GM12878 (cell line): ENCODE results near the gene HEMK1. TPM values are rescaled to one million over a fixed set of nuclear protein-coding genes. Genes with fewer than 3 reads are reported as not detected.

Experiments used
- ATAC-seq: fragments of 200-7000 bp; cut with Tn5 transposase; 3 replicates; pipeline ENCODE4 v1.9.1; 2020; ENCODE audit warnings: mild to moderate bottlenecking, moderate library complexity
- BruUV-seq: library from RNA; stranded (reverse); fragments of 400-500 nt; replicated peaks from 2 replicates; lab custom pipeline; 2021; lab: Mats Ljungman, UMichigan
- CTCF ChIA-PET: fragments of 300-600 bp; sonication (Branson Sonifier 250); formaldehyde crosslinking; extraction: SDS; loops from one replicate; lab custom pipeline; 2021; ENCODE audit warnings: inconsistent platforms; lab: Yijun Ruan, JAX
- POLR2A ChIA-PET: fragments of 350-600 bp; formaldehyde crosslinking; extraction: SDS; loops from one replicate; lab custom pipeline; 2021; ENCODE audit warnings: inconsistent platforms; lab: Charles Lee
- RAD21 ChIA-PET: fragments of 300-600 bp; sonication (Branson Sonifier 250); formaldehyde crosslinking; loops from one replicate; lab custom pipeline; 2023; ENCODE audit warnings: antibody characterized with exemption; ENCODE audit not compliant: unreplicated experiment; lab: Charles Lee
- SMC1A ChIA-PET: fragments of 300-600 bp; sonication (Branson Sonifier 250); formaldehyde crosslinking; loops from one replicate; lab custom pipeline; 2023; ENCODE audit not compliant: unreplicated experiment, uncharacterized antibody; lab: Charles Lee
- DNase-seq: peaks from one replicate; pipeline ENCODE4 v3.0.0-alpha.2; 2011; ENCODE audit warnings: low read depth, low spot score
- FAIRE-seq: peaks from 3 replicates; lab custom pipeline; 2011; peaks lifted over from hg19 to GRCh38; lab: Jason Lieb, UNC
- H2AFZ ChIP-seq: 2 replicates; pipeline ENCODE4 v1.6.0; 2011; ENCODE audit warnings: low read depth, low read length, control low read depth; ENCODE audit not compliant: control insufficient read depth
- H3K27ac ChIP-seq: 2 replicates; pipeline ENCODE4 v1.5.1; 2011; ENCODE audit warnings: control low read depth; ENCODE audit not compliant: control insufficient read depth, insufficient read depth
- H3K27me3 ChIP-seq, 2 experiments: replicated peaks in 1 of 2; 2 replicates each; pipeline versions ENCODE4 v1.6.0 to v1.6.1; 2011; ENCODE audit warnings: low read length in 1 of 2; ENCODE audit not compliant: control insufficient read depth in 2 of 2, insufficient read depth in 2 of 2
- H3K36me3 ChIP-seq, 2 experiments: 2 replicates each; pipeline ENCODE4 v1.5.1; 2011; ENCODE audit warnings: low read length in 1 of 2; ENCODE audit not compliant: control insufficient read depth in 2 of 2, insufficient read depth in 2 of 2
- H3K4me1 ChIP-seq: 2 replicates; pipeline ENCODE4 v1.6.1; 2011; ENCODE audit warnings: mild to moderate bottlenecking, low read length, moderate library complexity, mixed read lengths; ENCODE audit not compliant: control insufficient read depth, insufficient read depth
- H3K4me2 ChIP-seq: 2 replicates; pipeline ENCODE4 v1.6.0; 2011; ENCODE audit warnings: control low read depth; ENCODE audit not compliant: control insufficient read depth, insufficient read depth
- H3K4me3 ChIP-seq: fragments of 200-600 bp; sonication (generic); 2 replicates; pipeline ENCODE4 v1.5.1; 2016
- H3K79me2 ChIP-seq: 2 replicates; pipeline ENCODE4 v1.6.0; 2011; ENCODE audit warnings: low read length; ENCODE audit not compliant: control insufficient read depth, insufficient read depth
- H3K9ac ChIP-seq: 2 replicates; pipeline ENCODE4 v1.8.0; 2011; ENCODE audit warnings: low read length, control low read depth, mixed read lengths; ENCODE audit not compliant: control insufficient read depth, insufficient read depth
- H3K9me3 ChIP-seq: replicated peaks from 3 replicates; pipeline ENCODE4 v1.5.1; 2011; ENCODE audit warnings: mild to moderate bottlenecking, low read length; ENCODE audit not compliant: control insufficient read depth, insufficient read depth
- H4K20me1 ChIP-seq: 2 replicates; pipeline ENCODE4 v1.6.0; 2011; ENCODE audit not compliant: control insufficient read depth, insufficient read depth
- EGR1 ChIP-seq, 2 experiments: IDR thresholded peaks; 1 replicate in 1 of 2; 2 replicates in 1 of 2; pipeline ENCODE4 v1.6.1; 2011 to 2012; ENCODE audit warnings: low read depth in 2 of 2, low read length in 2 of 2, borderline replicate concordance in 1 of 2, mild to moderate bottlenecking in 1 of 2, moderate library complexity in 1 of 2
- FOXM1 ChIP-seq: IDR thresholded peaks from 2 replicates; pipeline ENCODE4 v1.6.1; 2012; ENCODE audit warnings: low read depth, mild to moderate bottlenecking, inconsistent platforms, low read length, moderate library complexity
- HDGF ChIP-seq: fragments of 450-650 bp; IDR thresholded peaks from 2 replicates; pipeline ENCODE4 v1.6.1; 2016; ENCODE audit warnings: antibody characterized with exemption
- JUND ChIP-seq: IDR thresholded peaks from 2 replicates; pipeline ENCODE4 v1.6.1; 2012; ENCODE audit warnings: low read depth, mild to moderate bottlenecking, low read length, improper control_type of control experiment, moderate library complexity
- KAT2A ChIP-seq: conservative IDR thresholded peaks from 2 replicates; pipeline ENCODE4 v1.6.1; 2011; ENCODE audit warnings: low read depth, low read length; ENCODE audit not compliant: control insufficient read depth
- KDM1A ChIP-seq: fragments of 200-600 bp; sonication (generic); IDR thresholded peaks from 2 replicates; pipeline ENCODE4 v1.6.1; 2016; ENCODE audit warnings: borderline replicate concordance
- MYB ChIP-seq: fragments of 150-350 bp; IDR thresholded peaks from 2 replicates; pipeline ENCODE4 v1.6.1; 2014; ENCODE audit warnings: mild to moderate bottlenecking, low read depth, low read length, borderline replicate concordance
- RAD21 ChIP-seq: IDR thresholded peaks from 2 replicates; pipeline ENCODE4 v1.6.1; 2011; ENCODE audit warnings: mild to moderate bottlenecking, low read depth, low read length, moderate library complexity; ENCODE audit not compliant: insufficient read depth
- RCOR1 ChIP-seq: conservative IDR thresholded peaks from 2 replicates; pipeline ENCODE4 v1.6.1; 2012; ENCODE audit warnings: low read depth, low read length, improper control_type of control experiment
- RFX5 ChIP-seq: IDR thresholded peaks from 2 replicates; pipeline ENCODE4 v1.6.1; 2011; ENCODE audit warnings: low read depth, low read length, improper control_type of control experiment
- SREBF2 ChIP-seq: IDR thresholded peaks from 2 replicates; pipeline ENCODE4 v1.6.1; 2012; ENCODE audit warnings: mild to moderate bottlenecking, low read length
- SRF ChIP-seq, 2 experiments: IDR thresholded peaks; 2 replicates each; pipeline ENCODE4 v1.6.1; 2011; ENCODE audit warnings: low read depth in 2 of 2, low read length in 2 of 2, mild to moderate bottlenecking in 1 of 2, moderate library complexity in 1 of 2
- WGBS: methylation state at CpG from one replicate; pipeline ENCODE4 v1.1.6; 2016; ENCODE audit warnings: low lambda C conversion rate; ENCODE audit not compliant: insufficient replicate concordance, insufficient coverage; ENCODE audit errors: missing lambda C conversion rate; 5-methylcytosine and 5-hydroxymethylcytosine counted together
- in situ Hi-C: fragments of 300-500 bp; cut with MboI; formaldehyde crosslinking; loops from 9 replicates; pipeline ENCODE4 v1.14.3; 2018; ENCODE audit warnings: mixed read lengths
- intact Hi-C: fragments of 100-400 bp; cut with micrococcal nuclease; formaldehyde crosslinking; loops from one replicate; pipeline ENCODE4 v1.14.2; 2022; ENCODE audit not compliant: unreplicated experiment
- polyA plus RNA-seq, 11 experiments: library from polyadenylated mRNA; depleted of rRNA in 4 of 11; unstranded in 6 of 11; stranded (reverse) in 5 of 11; fragments of >200 nt; fragmentation: Nextera tagmentation in 4 of 11; fragmentation: Illumina TruSeq in 1 of 11; extraction: Ambion mirVana in 4 of 11; extraction: Trizol in 1 of 11; gene quantifications; 1 replicate in 1 of 11; 2 replicates in 10 of 11; pipeline versions ENCODE4 v1.2.1 to v1.2.3, GENCODE V29; 2011 to 2016; ENCODE audit warnings: inconsistent platforms in 2 of 11, missing spikeins in 2 of 11, low read depth in 1 of 11
- total RNA-seq, 4 experiments: library from RNA; depleted of rRNA in 3 of 4; stranded (reverse); fragments of >200 nt in 3 of 4; fragmentation: Illumina TruSeq in 1 of 4; extraction: Trizol in 1 of 4; gene quantifications; 2 replicates each; pipeline versions ENCODE4 v1.2.1 to v1.2.3, GENCODE V29; 2013 to 2021
- TF ChIP-seq, protein P1 (sequence below): IDR thresholded peaks from 2 replicates; pipeline ENCODE4 v1.6.1; 2012; ENCODE audit warnings: low read depth, low read length, improper control_type of control experiment
- TF ChIP-seq, protein P2 (sequence below): IDR thresholded peaks from 2 replicates; pipeline ENCODE4 v1.6.1; 2011; ENCODE audit warnings: low read depth, mild to moderate bottlenecking, low read length, moderate library complexity, borderline replicate concordance; ENCODE audit errors: extremely low read depth
- TF ChIP-seq, protein P3 (sequence below), 3 experiments: IDR thresholded peaks in 2 of 3; conservative IDR thresholded peaks in 1 of 3; 2 replicates each; pipeline ENCODE4 v1.5.1; 2011; ENCODE audit warnings: low read depth in 3 of 3, low read length in 3 of 3, mild to moderate bottlenecking in 3 of 3, control low read depth in 2 of 3, moderate library complexity in 2 of 3, inconsistent platforms in 1 of 3, mixed read lengths in 1 of 3; ENCODE audit not compliant: control insufficient read depth in 2 of 3, insufficient read depth in 1 of 3; ENCODE audit errors: extremely low read depth in 1 of 3
- TF ChIP-seq, protein P4 (sequence below): fragments of 450-650 bp; IDR thresholded peaks from 2 replicates; pipeline ENCODE4 v1.6.1; 2017; ENCODE audit warnings: mild to moderate bottlenecking, moderate library complexity

The HEMK1 gene
- total and polyA plus RNA-seq, 10 of the 15 experiments (the other 5 are each of a cell fraction or from before 2014, with no cell fraction given), result 2.8 to 19.0 (median 12.0) TPM

DNA sequence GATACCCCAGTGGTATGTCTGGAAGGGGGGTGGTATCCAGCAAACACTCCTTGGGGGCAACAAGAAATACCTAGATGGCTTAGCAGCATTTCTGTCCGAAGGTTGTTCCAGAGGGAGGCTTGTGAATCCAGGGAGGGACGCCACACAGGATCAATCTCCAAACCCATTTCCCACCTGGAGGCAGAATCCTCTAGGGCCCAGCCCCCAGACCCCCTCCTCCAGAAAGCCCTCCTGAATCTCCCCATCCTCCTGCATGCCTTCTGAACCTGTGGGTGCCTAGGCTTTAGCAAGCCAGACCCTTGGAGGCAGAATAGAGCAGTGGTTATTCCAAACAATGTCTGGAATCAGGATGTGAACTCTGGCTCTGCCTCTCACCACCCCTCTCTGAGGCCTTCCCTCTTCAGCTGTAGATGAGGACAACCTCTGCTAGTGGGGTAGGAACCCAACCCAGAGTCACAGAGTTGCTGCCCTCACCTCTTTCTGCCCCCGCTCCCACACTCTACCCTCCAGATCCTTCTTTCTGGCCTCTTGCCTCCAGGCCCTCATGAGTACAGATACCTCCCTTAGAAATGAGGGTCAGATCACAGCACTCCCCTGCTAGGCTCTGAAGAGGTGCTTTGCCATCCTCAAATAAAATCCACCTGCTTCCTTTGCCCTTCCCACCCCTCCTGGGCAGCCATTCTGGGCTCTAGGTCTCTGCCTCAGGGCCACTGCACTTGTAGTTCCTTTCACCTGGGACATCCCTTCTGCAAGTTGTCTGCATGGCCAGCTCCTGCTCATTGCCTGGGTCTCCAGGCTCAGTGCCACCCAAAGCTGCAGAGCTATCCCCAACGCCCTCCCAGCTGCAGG is 34.2 kb downstream of the HEMK1 start:
- Histone ChIP-seq H3K36me3 (no peaks in the 10 kb centered on the region), H3K27me3 (no peaks in the 10 kb centered on the region), H4K20me1 (no peaks in the 10 kb centered on the region), H3K79me2 (no peaks in the 10 kb centered on the region), H3K27ac (no peak overlapping the region), H3K4me1 (peaks cover 21% of the 10 kb centered on the region), H3K4me2 (no peak overlapping the region), H2AFZ (no peak overlapping the region), H3K4me3 (no peak overlapping the region), H3K9me3 (no peaks in the 10 kb centered on the region), H3K9ac (no peak overlapping the region)
- ChIA-PET RAD21 (interaction anchor here (1.3 to 3.0 kb wide), 3 partner anchors 8 to 13 kb away, joined by 3 to 32 read pairs (median 15); partner anchors contain the start of gene CISH), SMC1A (interaction anchor here (1.2 kb wide), 1 partner anchor 10 kb away, joined by 6 read pairs; no protein-coding TSS in a partner anchor), CTCF (interaction anchor here (1.3 to 4.8 kb wide), 7 partner anchors 10 to 32 kb away, joined by 3 to 42 read pairs (median 5); no protein-coding TSS in a partner anchor), POLR2A (interaction anchor here (1.1 to 7.6 kb wide), 2 partner anchors 13 to 17 kb away, joined by 3 to 65 read pairs; no protein-coding TSS in a partner anchor)
- DNase-seq (no peak), FAIRE-seq (no peak), ATAC-seq (no peak)
- in situ Hi-C loops (loop anchor here (25.0 kb wide), 1 partner anchor 1084 kb away; no protein-coding TSS in a partner anchor), intact Hi-C loops (no loop called here)
- WGBS, result 45% methylated on average over 4 of the region's 4 CpGs
- BruUV-seq, result no TSS peak
- TF ChIP-seq RAD21 (no peak), SRF (IDR thresholded peaks at IDR 0.05; ENCODE audit: low read depth in 2 of 2, low read length in 2 of 2) (no peak), JUND (no peak), FOXM1 (no peak), RCOR1 (no peak), SREBF2 (no peak), KDM1A (no peak), HDGF (no peak), MYB (no peak), KAT2A (no peak), RFX5 (no peak), EGR1 (IDR thresholded peaks at IDR 0.05; ENCODE audit: borderline replicate concordance in 1 of 2, low read depth in 2 of 2, low read length in 2 of 2) (no peak)
- TF ChIP-seq, protein P1, sequence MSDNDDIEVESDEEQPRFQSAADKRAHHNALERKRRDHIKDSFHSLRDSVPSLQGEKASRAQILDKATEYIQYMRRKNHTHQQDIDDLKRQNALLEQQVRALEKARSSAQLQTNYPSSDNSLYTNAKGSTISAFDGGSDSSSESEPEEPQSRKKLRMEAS, result no peak
- TF ChIP-seq, protein P2, sequence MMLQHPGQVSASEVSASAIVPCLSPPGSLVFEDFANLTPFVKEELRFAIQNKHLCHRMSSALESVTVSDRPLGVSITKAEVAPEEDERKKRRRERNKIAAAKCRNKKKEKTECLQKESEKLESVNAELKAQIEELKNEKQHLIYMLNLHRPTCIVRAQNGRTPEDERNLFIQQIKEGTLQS, result no peak
- TF ChIP-seq, protein P3, sequence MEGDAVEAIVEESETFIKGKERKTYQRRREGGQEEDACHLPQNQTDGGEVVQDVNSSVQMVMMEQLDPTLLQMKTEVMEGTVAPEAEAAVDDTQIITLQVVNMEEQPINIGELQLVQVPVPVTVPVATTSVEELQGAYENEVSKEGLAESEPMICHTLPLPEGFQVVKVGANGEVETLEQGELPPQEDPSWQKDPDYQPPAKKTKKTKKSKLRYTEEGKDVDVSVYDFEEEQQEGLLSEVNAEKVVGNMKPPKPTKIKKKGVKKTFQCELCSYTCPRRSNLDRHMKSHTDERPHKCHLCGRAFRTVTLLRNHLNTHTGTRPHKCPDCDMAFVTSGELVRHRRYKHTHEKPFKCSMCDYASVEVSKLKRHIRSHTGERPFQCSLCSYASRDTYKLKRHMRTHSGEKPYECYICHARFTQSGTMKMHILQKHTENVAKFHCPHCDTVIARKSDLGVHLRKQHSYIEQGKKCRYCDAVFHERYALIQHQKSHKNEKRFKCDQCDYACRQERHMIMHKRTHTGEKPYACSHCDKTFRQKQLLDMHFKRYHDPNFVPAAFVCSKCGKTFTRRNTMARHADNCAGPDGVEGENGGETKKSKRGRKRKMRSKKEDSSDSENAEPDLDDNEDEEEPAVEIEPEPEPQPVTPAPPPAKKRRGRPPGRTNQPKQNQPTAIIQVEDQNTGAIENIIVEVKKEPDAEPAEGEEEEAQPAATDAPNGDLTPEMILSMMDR (IDR thresholded peaks at IDR 0.05 in 2 of 3, conservative IDR thresholded peaks at IDR 0.05 in 1 of 3; ENCODE audit: control insufficient read depth in 2 of 3, extremely low read depth in 1 of 3, insufficient read depth in 1 of 3, low read depth in 3 of 3, low read length in 3 of 3), result no peak
- TF ChIP-seq, protein P4, sequence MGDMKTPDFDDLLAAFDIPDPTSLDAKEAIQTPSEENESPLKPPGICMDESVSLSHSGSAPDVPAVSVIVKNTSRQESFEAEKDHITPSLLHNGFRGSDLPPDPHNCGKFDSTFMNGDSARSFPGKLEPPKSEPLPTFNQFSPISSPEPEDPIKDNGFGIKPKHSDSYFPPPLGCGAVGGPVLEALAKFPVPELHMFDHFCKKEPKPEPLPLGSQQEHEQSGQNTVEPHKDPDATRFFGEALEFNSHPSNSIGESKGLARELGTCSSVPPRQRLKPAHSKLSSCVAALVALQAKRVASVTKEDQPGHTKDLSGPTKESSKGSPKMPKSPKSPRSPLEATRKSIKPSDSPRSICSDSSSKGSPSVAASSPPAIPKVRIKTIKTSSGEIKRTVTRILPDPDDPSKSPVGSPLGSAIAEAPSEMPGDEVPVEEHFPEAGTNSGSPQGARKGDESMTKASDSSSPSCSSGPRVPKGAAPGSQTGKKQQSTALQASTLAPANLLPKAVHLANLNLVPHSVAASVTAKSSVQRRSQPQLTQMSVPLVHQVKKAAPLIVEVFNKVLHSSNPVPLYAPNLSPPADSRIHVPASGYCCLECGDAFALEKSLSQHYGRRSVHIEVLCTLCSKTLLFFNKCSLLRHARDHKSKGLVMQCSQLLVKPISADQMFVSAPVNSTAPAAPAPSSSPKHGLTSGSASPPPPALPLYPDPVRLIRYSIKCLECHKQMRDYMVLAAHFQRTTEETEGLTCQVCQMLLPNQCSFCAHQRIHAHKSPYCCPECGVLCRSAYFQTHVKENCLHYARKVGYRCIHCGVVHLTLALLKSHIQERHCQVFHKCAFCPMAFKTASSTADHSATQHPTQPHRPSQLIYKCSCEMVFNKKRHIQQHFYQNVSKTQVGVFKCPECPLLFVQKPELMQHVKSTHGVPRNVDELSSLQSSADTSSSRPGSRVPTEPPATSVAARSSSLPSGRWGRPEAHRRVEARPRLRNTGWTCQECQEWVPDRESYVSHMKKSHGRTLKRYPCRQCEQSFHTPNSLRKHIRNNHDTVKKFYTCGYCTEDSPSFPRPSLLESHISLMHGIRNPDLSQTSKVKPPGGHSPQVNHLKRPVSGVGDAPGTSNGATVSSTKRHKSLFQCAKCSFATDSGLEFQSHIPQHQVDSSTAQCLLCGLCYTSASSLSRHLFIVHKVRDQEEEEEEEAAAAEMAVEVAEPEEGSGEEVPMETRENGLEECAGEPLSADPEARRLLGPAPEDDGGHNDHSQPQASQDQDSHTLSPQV, result no peak
